Neutrophil (primary cell): Measurements from ENCODE around the gene AREL1.

Experiments used
- H3K27ac ChIP-seq: fragments of 200-600 bp; sonication (generic); 2 replicates; pipeline ENCODE4 v1.5.1; 2016; ENCODE audit warnings: mild to moderate bottlenecking, moderate library complexity
- H3K27me3 ChIP-seq: fragments of 200-600 bp; sonication (generic); 2 replicates; pipeline ENCODE4 v1.6.0; 2016; ENCODE audit warnings: mild to moderate bottlenecking
- H3K36me3 ChIP-seq: fragments of 200-600 bp; sonication (generic); 2 replicates; pipeline ENCODE4 v1.5.1; 2017
- H3K4me1 ChIP-seq, 2 experiments: fragments of 200-600 bp in 1 of 2; sonication (generic) in 1 of 2; 1 replicate in 1 of 2; 2 replicates in 1 of 2; pipeline versions ENCODE4 v1.5.1 to v1.6.1; 2013 to 2016; ENCODE audit warnings: low read depth in 1 of 2, low read length in 1 of 2, mild to moderate bottlenecking in 1 of 2, moderate library complexity in 1 of 2; ENCODE audit not compliant: control insufficient read depth in 1 of 2, insufficient read depth in 1 of 2
- H3K4me3 ChIP-seq, 2 experiments: fragments of 200-600 bp in 1 of 2; sonication (generic) in 1 of 2; 1 replicate in 1 of 2; 2 replicates in 1 of 2; pipeline ENCODE4 v1.5.1; 2013 to 2016; ENCODE audit warnings: low read depth in 1 of 2, low read length in 1 of 2, mild to moderate bottlenecking in 1 of 2, moderate library complexity in 1 of 2
- H3K9me3 ChIP-seq: fragments of 200-600 bp; sonication (generic); 2 replicates; pipeline ENCODE4 v1.5.1; 2016
- CTCF ChIP-seq: fragments of 200-600 bp; sonication (generic); IDR thresholded peaks from 2 replicates; pipeline ENCODE4 v1.5.1; 2016; ENCODE audit warnings: antibody characterized with exemption

Gene AREL1

GRCh38 chr14:74747237-74747636 is 34.4 kb upstream of the AREL1 start:
- H3K4me1 ChIP-seq: no peaks in the 10 kb centered on the region

GRCh38 chr14:74739293-74740030 is 26.6 kb upstream of the AREL1 start:
- Histone ChIP-seq H3K27ac (no peak overlapping the region), H3K4me1 (no peaks in the 10 kb centered on the region), H3K27me3 (no peaks in the 10 kb centered on the region), H3K4me3 (no peak overlapping the region), H3K36me3 (peaks cover 43% of the 10 kb centered on the region), H3K9me3 (no peaks in the 10 kb centered on the region)
- no peak for TF ChIP-seq CTCF

More at GRCh38 chr14:74747237-74747636, 34.4 kb upstream of the AREL1 start:
- TF ChIP-seq CTCF: no peak
- Histone ChIP-seq H3K27me3 (no peaks in the 10 kb centered on the region), H3K9me3 (no peaks in the 10 kb centered on the region), H3K36me3 (no peaks in the 10 kb centered on the region), H3K27ac (no peak overlapping the region), H3K4me3 (no peak overlapping the region)

GRCh38 chr14:74737753-74738325 is 25.0 kb upstream of the AREL1 start:
- no peaks in the 10 kb centered on the region for H3K9me3 ChIP-seq
- H3K36me3 ChIP-seq: peaks cover 59% of the 10 kb centered on the region
- no peak for TF ChIP-seq CTCF
- no peaks in the 10 kb centered on the region for H3K27me3 ChIP-seq
- H3K4me1 ChIP-seq: no peaks in the 10 kb centered on the region
- H3K4me3 ChIP-seq: no peak overlapping the region
- no peak overlapping the region for H3K27ac ChIP-seq

- H3K4me1 ChIP-seq: no peaks in the 10 kb centered on the region
- no peaks in the 10 kb centered on the region for H3K27me3 ChIP-seq
- no peak overlapping the region for H3K27ac ChIP-seq
- H3K4me3 ChIP-seq: no peak overlapping the region
- H3K9me3 ChIP-seq: no peaks in the 10 kb centered on the region
- peaks cover 69% of the 10 kb centered on the region for H3K36me3 ChIP-seq
- no peak for TF ChIP-seq CTCF
Measured at GRCh38 chr14:74735125-74735524, 22.2 kb upstream of the AREL1 start.

- Histone ChIP-seq H3K9me3 (no peaks in the 10 kb centered on the region), H3K27me3 (no peaks in the 10 kb centered on the region), H3K4me3 (no peak overlapping the region), H3K4me1 (no peaks in the 10 kb centered on the region), H3K27ac (no peak overlapping the region), H3K36me3 (peaks cover 58% of the 10 kb centered on the region)
- TF ChIP-seq CTCF: no peak
Measured at GRCh38 chr14:74733221-74733620, 20.3 kb upstream of the AREL1 start.
